Caki2 (cell line): Measurements from ENCODE around the gene NUBP2. TPM values are rescaled to one million over a fixed set of nuclear protein-coding genes. Genes with fewer than 3 reads are reported as not detected.

Source experiments
- DNase-seq: peaks from one replicate; pipeline ENCODE4 v3.0.0-alpha.2; 2015; ENCODE audit warnings: low read depth
- in situ Hi-C: cut with HindIII; loops from 2 replicates; pipeline ENCODE4 v1.10.0; 2016; ENCODE audit warnings: low sequenced_read_pairs, low pct_unique_long_range_greater_than_20kb, mixed read lengths
- total RNA-seq: library from RNA; depleted of rRNA; stranded (reverse); fragments of >200 nt; shearing (Covaris generic); gene quantifications from 2 replicates; pipeline ENCODE4 v1.2.3, GENCODE V29; 2014; ENCODE audit warnings: low replicate concordance; rRNA removed

Gene NUBP2
- total RNA-seq, 1 experiment from 2014 or later = 233 TPM

GRCh38 chr16:1831186-1832075, 48.7 kb downstream of the NUBP2 start:
- DNase-seq = no peak
- in situ Hi-C loops = no loop called here

GRCh38 chr16:1832838-1833454, 50.2 kb downstream of the NUBP2 start:
- DNase-seq = peak; percentile 10
- in situ Hi-C loops = no loop called here

GRCh38 chr16:1834096-1834495, 51.3 kb downstream of the NUBP2 start:
- no peak for DNase-seq
- in situ Hi-C loops = no loop called here

Other genes starting within 250 kb of the NUBP2 start
- not detected in 2 replicates for gene TMEM204, start 249.3 kb upstream of the NUBP2 start, total RNA-seq
- 34.1 and 57.5 TPM in 2 replicates for gene IFT140, start 170.9 kb upstream of the NUBP2 start, total RNA-seq
- 4.1 TPM in 2 replicates for gene CRAMP1, start 170.6 kb upstream of the NUBP2 start, total RNA-seq
- 257 and 290 TPM in 2 replicates for gene JPT2, start 104.7 kb upstream of the NUBP2 start, total RNA-seq
- gene MAPK8IP3, start 76.8 kb upstream of the NUBP2 start, total RNA-seq = 13.8 and 24.5 TPM in 2 replicates
- gene NME3, start 11.4 kb upstream of the NUBP2 start, total RNA-seq = 218 and 272 TPM in 2 replicates
- 3.5 and 8.9 TPM in 2 replicates for gene EME2, start 10.2 kb upstream of the NUBP2 start, total RNA-seq
- gene MRPS34, start 9.8 kb upstream of the NUBP2 start, total RNA-seq = 434 and 458 TPM in 2 replicates
- 87.3 and 107 TPM in 2 replicates for gene SPSB3, start 389 bp upstream of the NUBP2 start, total RNA-seq
- gene IGFALS, start 10.7 kb downstream of the NUBP2 start, total RNA-seq = not detected in 2 replicates
- 205 and 219 TPM in 2 replicates for gene HAGH, start 43.9 kb downstream of the NUBP2 start, total RNA-seq
- gene FAHD1, start 44.2 kb downstream of the NUBP2 start, total RNA-seq = 120 and 169 TPM in 2 replicates
- gene MEIOB, start 89.2 kb downstream of the NUBP2 start, total RNA-seq = 41.4 and 49.6 TPM in 2 replicates
- gene HS3ST6, start 135.5 kb downstream of the NUBP2 start, total RNA-seq = not detected in 2 replicates
- 275 and 288 TPM in 2 replicates for gene MSRB1, start 160.2 kb downstream of the NUBP2 start, total RNA-seq
- not detected in 2 replicates for gene RPL3L, start 171.7 kb downstream of the NUBP2 start, total RNA-seq
- 527 and 683 TPM in 2 replicates for gene NDUFB10, start 176.6 kb downstream of the NUBP2 start, total RNA-seq
- gene RPS2, start 181.9 kb downstream of the NUBP2 start, total RNA-seq = 7,960 and 10,766 TPM in 2 replicates
- gene RNF151, start 183.9 kb downstream of the NUBP2 start, total RNA-seq = not detected in 2 replicates
- gene TBL3, start 189.1 kb downstream of the NUBP2 start, total RNA-seq = 128 and 160 TPM in 2 replicates
- 0.24 TPM in 1 of 2 replicates, not detected in the other for gene NOXO1, start 198.5 kb downstream of the NUBP2 start, total RNA-seq
- 55.9 and 56.8 TPM in 2 replicates for gene GFER, start 201.2 kb downstream of the NUBP2 start, total RNA-seq
- 37.8 and 44.9 TPM in 2 replicates for gene SYNGR3, start 207.0 kb downstream of the NUBP2 start, total RNA-seq
- 45.0 and 89.3 TPM in 2 replicates for gene ZNF598, start 226.9 kb downstream of the NUBP2 start, total RNA-seq
- not detected in 2 replicates for gene NPW, start 236.8 kb downstream of the NUBP2 start, total RNA-seq
- 30.3 and 32.4 TPM in 2 replicates for gene NHERF2, start 243.9 kb downstream of the NUBP2 start, total RNA-seq